OCI-LY1 (cell line): ENCODE results near the gene RRP1B.
"Not testable (repeated sequence)": the region's sequence is repeated elsewhere in the genome, so short reads cannot be mapped to it uniquely, and the experiment has no call there.

ENCODE experiments used
- H2AFZ ChIP-seq: fragments of 200-600 bp; sonication (generic), shearing (Covaris generic); 2 replicates; pipeline ENCODE4 v1.6.0; 2014; ENCODE audit warnings: antibody characterized with exemption, mild to moderate bottlenecking, low read length
- H3F3A ChIP-seq: fragments of 200-600 bp; sonication (generic), shearing (Covaris generic); 2 replicates; pipeline ENCODE4 v1.6.0; 2014; ENCODE audit warnings: mild to moderate bottlenecking, antibody characterized with exemption, low read length, moderate library complexity; ENCODE audit not compliant: insufficient read depth
- H3K27ac ChIP-seq: fragments of 200-600 bp; sonication (generic); 2 replicates; pipeline ENCODE4 v1.5.1; 2014; ENCODE audit warnings: low read length, mixed run types, mild to moderate bottlenecking, low read depth; ENCODE audit not compliant: poor library complexity, severe bottlenecking
- H3K27me3 ChIP-seq: fragments of 200-600 bp; sonication (generic); 2 replicates; pipeline ENCODE4 v1.6.0; 2014; ENCODE audit warnings: antibody characterized with exemption, mild to moderate bottlenecking, low read length, moderate library complexity; ENCODE audit not compliant: insufficient read depth
- H3K36me3 ChIP-seq: fragments of 200-600 bp; sonication (generic); 2 replicates; pipeline ENCODE4 v1.6.1; 2014; ENCODE audit warnings: mild to moderate bottlenecking, antibody characterized with exemption, low read length, moderate library complexity, mixed read lengths; ENCODE audit not compliant: insufficient read depth
- H3K4me1 ChIP-seq: fragments of 200-600 bp; sonication (generic); 2 replicates; pipeline ENCODE4 v1.5.1; 2014; ENCODE audit warnings: mild to moderate bottlenecking, low read length, moderate library complexity; ENCODE audit not compliant: insufficient read depth, severe bottlenecking
- H3K4me2 ChIP-seq: fragments of 200-600 bp; sonication (generic), shearing (Covaris generic); 2 replicates; pipeline ENCODE4 v1.6.1; 2014; ENCODE audit warnings: low read length
- H3K4me3 ChIP-seq: fragments of 200-600 bp; sonication (generic); 2 replicates; pipeline ENCODE4 v1.5.1; 2014; ENCODE audit warnings: low read length, low read depth, mild to moderate bottlenecking, mixed read lengths; ENCODE audit not compliant: poor library complexity, severe bottlenecking
- H3K79me2 ChIP-seq: fragments of 200-600 bp; shearing (Covaris generic); 2 replicates; pipeline ENCODE4 v1.6.1; 2016; ENCODE audit warnings: mixed run types, low read length, mixed read lengths; ENCODE audit not compliant: insufficient read depth
- H3K9ac ChIP-seq: fragments of 200-600 bp; sonication (generic), shearing (Covaris generic); 2 replicates; pipeline ENCODE4 v1.6.1; 2014; ENCODE audit warnings: mild to moderate bottlenecking, low read length, mixed read lengths
- H3K9me2 ChIP-seq: fragments of 200-600 bp; sonication (generic), shearing (Covaris generic); 2 replicates; pipeline ENCODE4 v1.6.1; 2014; ENCODE audit warnings: low read depth, mild to moderate bottlenecking, low read length, mixed read lengths
- H3K9me3 ChIP-seq: fragments of 200-600 bp; shearing (Covaris generic); 2 replicates; pipeline ENCODE4 v1.6.1; 2014; ENCODE audit warnings: low read length, mixed read lengths
- H4K20me1 ChIP-seq: fragments of 200-600 bp; sonication (generic), shearing (Covaris generic); 2 replicates; pipeline ENCODE4 v1.6.0; 2016; ENCODE audit warnings: mild to moderate bottlenecking, low read length; ENCODE audit not compliant: insufficient read depth
- CTCF ChIP-seq: fragments of 200-600 bp; sonication (generic), shearing (Covaris generic); IDR thresholded peaks from 2 replicates; pipeline ENCODE4 v1.5.1; 2017; ENCODE audit warnings: mild to moderate bottlenecking, antibody characterized with exemption, low read length, moderate library complexity, mixed read lengths
- EZH2 ChIP-seq: fragments of 200-600 bp; sonication (generic), shearing (Covaris generic); IDR thresholded peaks from 2 replicates; pipeline ENCODE4 v1.8.0; 2017; ENCODE audit warnings: borderline replicate concordance, mixed run types, mild to moderate bottlenecking, antibody characterized with exemption, low read length, moderate library complexity, mixed read lengths

RRP1B gene

GRCh38 chr21:43696214-43696613, 36.9 kb downstream of the RRP1B start:
- TF ChIP-seq EZH2 (no peak), CTCF (no peak)
- H3K27ac ChIP-seq, result no peak overlapping the region
- no peak overlapping the region for H2AFZ ChIP-seq
- peaks cover 66% of the 10 kb centered on the region for H3K36me3 ChIP-seq
- H4K20me1 ChIP-seq, result no peaks in the 10 kb centered on the region
- no peak overlapping the region for H3K4me2 ChIP-seq
- no peak overlapping the region for H3K9ac ChIP-seq
- H3K79me2 ChIP-seq, result no peaks in the 10 kb centered on the region
- H3K9me2 ChIP-seq, result no peaks in the 10 kb centered on the region
- H3K4me1 ChIP-seq, result no peaks in the 10 kb centered on the region
- no peak overlapping the region for H3K4me3 ChIP-seq
- H3F3A ChIP-seq, result no peaks in the 10 kb centered on the region
- peaks cover 5% of the 10 kb centered on the region; the same call in 1 of the 2 replicates for H3K27me3 ChIP-seq
- no peaks in the 10 kb centered on the region for H3K9me3 ChIP-seq

GRCh38 chr21:43697758-43698643, 38.6 kb downstream of the RRP1B start:
- no peak for TF ChIP-seq EZH2
- no peak for TF ChIP-seq CTCF
- Histone ChIP-seq H3K4me1 (peaks cover 6% of the 10 kb centered on the region), H3F3A (no peaks in the 10 kb centered on the region), H3K27me3 (peaks cover 5% of the 10 kb centered on the region; the same call in 1 of the 2 replicates), H3K9ac (no peak overlapping the region), H3K79me2 (no peaks in the 10 kb centered on the region), H3K9me2 (no peaks in the 10 kb centered on the region), H4K20me1 (no peaks in the 10 kb centered on the region), H3K27ac (no peak overlapping the region), H3K4me2 (no peak overlapping the region), H3K36me3 (peaks cover 48% of the 10 kb centered on the region), H2AFZ (no peak overlapping the region), H3K9me3 (no peaks in the 10 kb centered on the region), H3K4me3 (no peak overlapping the region)

- not testable (repeated sequence) for H3K9me2 ChIP-seq, H3K9ac ChIP-seq, H3K4me3 ChIP-seq, H3K27me3 ChIP-seq, H3K27ac ChIP-seq, H3K4me2 ChIP-seq, H3K9me3 ChIP-seq, H3K79me2 ChIP-seq, H2AFZ ChIP-seq, H3F3A ChIP-seq, H3K4me1 ChIP-seq, H4K20me1 ChIP-seq
- H3K36me3 ChIP-seq, result peaks cover 34% of the 10 kb centered on the region
These were observed 40.1 kb downstream of the RRP1B start for GRCh38 chr21:43699492-43699777.
